A549 (cell line): ENCODE results near the gene ABCA3. TPM values are rescaled to one million over a fixed set of nuclear protein-coding genes. Genes with fewer than 3 reads are reported as not detected.

Source experiments
- ATAC-seq, 2 experiments: fragments of 200-7000 bp in 1 of 2; fragments of >200 bp in 1 of 2; cut with Nextera tagmentation in 1 of 2; cut with Tn5 transposase in 1 of 2; 3 replicates each; pipeline versions ENCODE4 v1.8.0 to v1.9.1; 2018 to 2020; ENCODE audit warnings: mild to moderate bottlenecking in 1 of 2, moderate library complexity in 1 of 2
- CTCF ChIA-PET: fragments of 300-600 bp; sonication (Branson Sonifier 250); formaldehyde crosslinking; extraction: SDS; loops from one replicate; lab custom pipeline; 2021; ENCODE audit warnings: antibody characterized with exemption, inconsistent platforms; lab: Yijun Ruan, JAX
- POLR2A ChIA-PET: fragments of 350-600 bp; formaldehyde crosslinking; extraction: SDS; loops from one replicate; lab custom pipeline; 2021; ENCODE audit warnings: antibody characterized with exemption, inconsistent platforms; lab: Yijun Ruan, JAX
- DNase-seq, 2 experiments: peaks; one replicate each; pipeline versions ENCODE4 v3.0.0 to v3.0.0-alpha.2; 2011 to 2016; ENCODE audit warnings: low read depth in 1 of 2, low spot score in 1 of 2
- FAIRE-seq: peaks from 2 replicates; lab custom pipeline; 2011; peaks lifted over from hg19 to GRCh38; lab: Jason Lieb, UNC
- H3K27ac ChIP-seq, 2 experiments: fragments of >200 bp; sonication (Bioruptor Twin); formaldehyde crosslinking; 3 replicates each; pipeline ENCODE4 v1.5.1; 2016 to 2017
- H3K4me1 ChIP-seq: fragments of >200 bp; sonication (Bioruptor Twin); formaldehyde crosslinking; 3 replicates; pipeline ENCODE4 v1.6.1; 2016
- H3K4me2 ChIP-seq: fragments of >200 bp; sonication (Bioruptor Twin); formaldehyde crosslinking; 3 replicates; pipeline ENCODE4 v1.6.1; 2016
- H3K4me3 ChIP-seq: fragments of >200 bp; sonication (Bioruptor Twin); formaldehyde crosslinking; 3 replicates; pipeline ENCODE4 v1.5.1; 2016
- H3K9me3 ChIP-seq: fragments of >200 bp; sonication (Bioruptor Twin); formaldehyde crosslinking; 3 replicates; pipeline ENCODE4 v1.6.1; 2016
- FOSB ChIP-seq: fragments of 250-450 bp; sonication (Bioruptor Pico); IDR thresholded peaks from 2 replicates; pipeline ENCODE4 v1.5.0; 2020; ENCODE audit warnings: mild to moderate bottlenecking, moderate library complexity
- JUN ChIP-seq, 2 experiments: fragments of >200 bp; sonication (Bioruptor Twin); formaldehyde crosslinking; IDR thresholded peaks; 2 replicates in 1 of 2; 3 replicates in 1 of 2; pipeline ENCODE4 v1.6.1; 2016 to 2017
- MAZ ChIP-seq: fragments of 150-350 bp; IDR thresholded peaks from 2 replicates; pipeline ENCODE4 v1.6.1; 2014; ENCODE audit warnings: antibody characterized with exemption, low read depth, low read length, borderline replicate concordance
- NFE2L2 ChIP-seq: fragments of 150-350 bp; conservative IDR thresholded peaks from 2 replicates; pipeline ENCODE4 v1.6.1; 2014; ENCODE audit warnings: low read length
- PHF8 ChIP-seq: fragments of 200-600 bp; sonication (generic); IDR thresholded peaks from 2 replicates; pipeline ENCODE4 v1.6.1; 2016; ENCODE audit warnings: low read depth, mild to moderate bottlenecking, antibody characterized with exemption, moderate library complexity, borderline replicate concordance
- RAD21 ChIP-seq, 2 experiments: fragments of >200 bp in 1 of 2; sonication (Bioruptor Twin) in 1 of 2; formaldehyde crosslinking in 1 of 2; IDR thresholded peaks in 1 of 2; conservative IDR thresholded peaks in 1 of 2; 2 replicates in 1 of 2; 3 replicates in 1 of 2; pipeline ENCODE4 v1.6.1; 2012 to 2018; ENCODE audit warnings: inconsistent platforms in 1 of 2
- RFX5 ChIP-seq: fragments of 450-650 bp; IDR thresholded peaks from 2 replicates; pipeline ENCODE4 v1.7.1; 2014; ENCODE audit warnings: antibody characterized with exemption, mild to moderate bottlenecking, moderate library complexity
- TP53 ChIP-seq: fragments of 250-450 bp; sonication (Bioruptor Pico); IDR thresholded peaks from 2 replicates; pipeline ENCODE4 v1.5.0; 2021; ENCODE audit warnings: mild to moderate bottlenecking, moderate library complexity
- ZC3H11A ChIP-seq: fragments of 450-650 bp; IDR thresholded peaks from 2 replicates; pipeline ENCODE4 v1.6.1; 2014; ENCODE audit warnings: antibody characterized with exemption, mild to moderate bottlenecking
- ZNF302 ChIP-seq: fragments of 250-450 bp; sonication (Bioruptor Pico); IDR thresholded peaks from 2 replicates; pipeline ENCODE4 v1.9.0; 2021; ENCODE audit warnings: inconsistent platforms, mild to moderate bottlenecking, moderate library complexity
- WGBS: methylation state at CpG from one replicate; pipeline ENCODE4 v1.1.6; 2017; ENCODE audit errors: missing lambda C conversion rate; 5-methylcytosine and 5-hydroxymethylcytosine counted together
- polyA plus RNA-seq, 4 experiments: library from polyadenylated mRNA; depleted of rRNA in 3 of 4; stranded (reverse); fragments of >200 nt; fragmentation: RNase III in 1 of 4; extraction: RNeasy Plus Mini Kit Qiagen cat#74134 plus additional on column Dnase treatment in 1 of 4; gene quantifications; 2 replicates in 3 of 4; 3 replicates in 1 of 4; pipeline ENCODE4 v1.2.3, GENCODE V29; 2011 to 2017
- TF ChIP-seq, protein P1 (sequence below): fragments of >200 bp; sonication (Bioruptor Twin); formaldehyde crosslinking; IDR thresholded peaks from 2 replicates; pipeline ENCODE4 v1.6.1; 2016
- TF ChIP-seq, protein P2 (sequence below): fragments of 250-450 bp; sonication (Bioruptor Pico); IDR thresholded peaks from 2 replicates; pipeline ENCODE4 v1.5.0; 2021; ENCODE audit warnings: mild to moderate bottlenecking, moderate library complexity, borderline replicate concordance
- TF ChIP-seq, protein P3 (sequence below): fragments of 200-600 bp; sonication (generic); IDR thresholded peaks from 2 replicates; pipeline ENCODE4 v1.6.1; 2016; ENCODE audit warnings: antibody characterized with exemption, mild to moderate bottlenecking, moderate library complexity
- TF ChIP-seq, protein P4 (sequence below): fragments of >200 bp; sonication (Bioruptor Twin); formaldehyde crosslinking; IDR thresholded peaks from 3 replicates; pipeline ENCODE4 v1.6.1; 2016
- TF ChIP-seq, protein P5 (sequence below): fragments of 250-450 bp; sonication (Bioruptor Pico); IDR thresholded peaks from 2 replicates; pipeline ENCODE4 v1.5.0; 2020; ENCODE audit warnings: low read depth, mild to moderate bottlenecking, moderate library complexity

ABCA3 gene
- polyA plus RNA-seq, 2 of the 4 experiments (the other 2 are of a cell fraction) = 6.4 to 9.9 TPM

DNA sequence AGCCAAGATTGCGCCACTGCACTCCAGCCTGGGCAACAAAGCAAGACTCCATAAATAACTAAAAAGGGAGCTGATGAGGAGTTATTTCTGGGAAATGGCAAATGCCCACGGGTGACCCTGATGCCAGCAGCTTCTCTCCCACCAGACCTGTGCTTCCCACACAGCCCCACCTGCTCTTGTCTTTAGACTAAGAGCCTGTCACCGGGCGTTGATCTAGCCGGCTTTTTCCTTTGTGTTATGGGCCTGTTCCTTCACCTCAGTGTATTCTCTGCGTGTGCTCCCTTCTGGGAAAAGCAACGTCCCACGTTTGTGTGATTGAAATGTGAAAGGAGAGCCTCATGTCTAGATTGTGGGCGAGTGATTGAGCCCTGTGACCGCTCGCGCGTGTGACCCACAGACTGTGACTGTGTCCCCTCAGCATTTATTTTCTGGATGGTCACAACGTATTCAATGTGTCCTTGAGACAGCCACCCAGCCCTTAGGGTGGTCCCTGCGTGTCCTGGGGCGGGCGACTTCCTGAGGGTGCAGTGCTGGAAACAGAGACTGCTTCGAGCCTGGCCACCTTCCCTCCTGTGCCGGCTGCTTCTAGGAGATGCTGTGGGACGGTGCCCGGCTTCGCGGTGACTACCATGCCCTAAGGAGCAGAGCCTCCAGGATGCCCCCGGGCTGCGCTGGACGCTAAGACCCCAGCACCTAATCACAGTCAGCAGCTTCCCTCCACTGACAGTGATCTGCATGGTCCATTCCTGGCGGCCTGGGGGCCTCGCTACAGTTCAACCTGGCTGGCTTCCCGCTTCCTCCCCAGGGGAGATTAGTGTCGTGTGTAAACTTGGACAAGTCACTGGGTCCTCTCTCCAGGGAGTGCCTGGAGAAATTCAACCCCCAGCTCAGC lies 64.8 kb downstream of the ABCA3 start:
- 84% methylated on average over 18 of the region's 30 CpGs for WGBS
- no peak overlapping the region for H3K27ac ChIP-seq
- TF ChIP-seq PHF8 = no peak
- H3K9me3 ChIP-seq = no peaks in the 10 kb centered on the region
- H3K4me3 ChIP-seq = no peak overlapping the region
- no peaks in the 10 kb centered on the region for H3K4me1 ChIP-seq
- DNase-seq = no peak
- ChIA-PET POLR2A (interaction anchor here (0.7 kb wide), 1 partner anchor 141 kb away, joined by 3 read pairs; no protein-coding TSS in a partner anchor), CTCF (interaction anchor here (0.8 to 1.4 kb wide), 3 partner anchors 34 to 226 kb away, joined by 3 to 5 read pairs (median 5); no protein-coding TSS in a partner anchor)
- FAIRE-seq = no peak
- ATAC-seq = no peak
- H3K4me2 ChIP-seq = no peak overlapping the region

DNA sequence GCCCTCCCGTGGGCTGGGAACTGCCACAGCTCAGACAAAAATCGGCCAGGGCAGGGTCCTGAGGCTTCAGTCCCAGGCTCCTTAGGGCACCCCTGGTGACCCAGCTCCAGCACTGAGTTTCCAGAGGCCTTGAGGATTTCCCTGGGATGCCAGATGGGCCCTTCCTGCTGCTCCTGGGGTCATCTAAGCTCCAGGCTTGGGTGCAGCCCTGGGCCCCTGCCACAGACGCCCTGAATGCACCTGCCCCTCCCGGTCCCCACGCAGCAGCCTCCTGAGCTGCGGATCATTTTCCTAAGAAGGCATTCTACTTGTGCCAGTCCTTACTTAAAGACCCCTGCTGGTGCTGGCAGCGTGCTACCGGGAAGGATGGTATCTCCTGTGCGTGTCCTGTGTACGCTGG lies 66.6 kb downstream of the ABCA3 start:
- WGBS = 75% methylated on average over 8 of the region's 10 CpGs
- ChIA-PET POLR2A (no interaction called here), CTCF (interaction anchor here (0.6 kb wide), 1 partner anchor 116 kb away, joined by 3 read pairs; no protein-coding TSS in a partner anchor)
- FAIRE-seq (no peak), ATAC-seq (no peak), DNase-seq (no peak)
- Histone ChIP-seq H3K27ac (no peak overlapping the region), H3K4me3 (no peak overlapping the region), H3K4me2 (no peak overlapping the region), H3K4me1 (peaks cover 11% of the 10 kb centered on the region; the same call in 1 of the 3 replicates), H3K9me3 (no peaks in the 10 kb centered on the region)
- TF ChIP-seq, protein P1, sequence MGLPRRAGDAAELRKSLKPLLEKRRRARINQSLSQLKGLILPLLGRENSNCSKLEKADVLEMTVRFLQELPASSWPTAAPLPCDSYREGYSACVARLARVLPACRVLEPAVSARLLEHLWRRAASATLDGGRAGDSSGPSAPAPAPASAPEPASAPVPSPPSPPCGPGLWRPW = no peak
- TF ChIP-seq TP53 (CRISPR knock-in tag) (no peak), NFE2L2 (no peak), ZC3H11A (no peak), MAZ (no peak), JUN (IDR thresholded peaks at IDR 0.05) (no peak), FOSB (CRISPR knock-in tag) (no peak), RAD21 (conservative IDR thresholded peaks at IDR 0.05 in 1 of 2, IDR thresholded peaks at IDR 0.05 in 1 of 2) (no peak), ZNF302 (CRISPR knock-in tag) (no peak), RFX5 (no peak)
- TF ChIP-seq, protein P2, sequence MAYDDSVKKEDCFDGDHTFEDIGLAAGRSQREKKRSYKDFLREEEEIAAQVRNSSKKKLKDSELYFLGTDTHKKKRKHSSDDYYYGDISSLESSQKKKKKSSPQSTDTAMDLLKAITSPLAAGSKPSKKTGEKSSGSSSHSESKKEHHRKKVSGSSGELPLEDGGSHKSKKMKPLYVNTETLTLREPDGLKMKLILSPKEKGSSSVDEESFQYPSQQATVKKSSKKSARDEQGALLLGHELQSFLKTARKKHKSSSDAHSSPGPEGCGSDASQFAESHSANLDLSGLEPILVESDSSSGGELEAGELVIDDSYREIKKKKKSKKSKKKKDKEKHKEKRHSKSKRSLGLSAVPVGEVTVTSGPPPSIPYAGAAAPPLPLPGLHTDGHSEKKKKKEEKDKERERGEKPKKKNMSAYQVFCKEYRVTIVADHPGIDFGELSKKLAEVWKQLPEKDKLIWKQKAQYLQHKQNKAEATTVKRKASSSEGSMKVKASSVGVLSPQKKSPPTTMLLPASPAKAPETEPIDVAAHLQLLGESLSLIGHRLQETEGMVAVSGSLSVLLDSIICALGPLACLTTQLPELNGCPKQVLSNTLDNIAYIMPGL = no peak
- TF ChIP-seq, protein P3, sequence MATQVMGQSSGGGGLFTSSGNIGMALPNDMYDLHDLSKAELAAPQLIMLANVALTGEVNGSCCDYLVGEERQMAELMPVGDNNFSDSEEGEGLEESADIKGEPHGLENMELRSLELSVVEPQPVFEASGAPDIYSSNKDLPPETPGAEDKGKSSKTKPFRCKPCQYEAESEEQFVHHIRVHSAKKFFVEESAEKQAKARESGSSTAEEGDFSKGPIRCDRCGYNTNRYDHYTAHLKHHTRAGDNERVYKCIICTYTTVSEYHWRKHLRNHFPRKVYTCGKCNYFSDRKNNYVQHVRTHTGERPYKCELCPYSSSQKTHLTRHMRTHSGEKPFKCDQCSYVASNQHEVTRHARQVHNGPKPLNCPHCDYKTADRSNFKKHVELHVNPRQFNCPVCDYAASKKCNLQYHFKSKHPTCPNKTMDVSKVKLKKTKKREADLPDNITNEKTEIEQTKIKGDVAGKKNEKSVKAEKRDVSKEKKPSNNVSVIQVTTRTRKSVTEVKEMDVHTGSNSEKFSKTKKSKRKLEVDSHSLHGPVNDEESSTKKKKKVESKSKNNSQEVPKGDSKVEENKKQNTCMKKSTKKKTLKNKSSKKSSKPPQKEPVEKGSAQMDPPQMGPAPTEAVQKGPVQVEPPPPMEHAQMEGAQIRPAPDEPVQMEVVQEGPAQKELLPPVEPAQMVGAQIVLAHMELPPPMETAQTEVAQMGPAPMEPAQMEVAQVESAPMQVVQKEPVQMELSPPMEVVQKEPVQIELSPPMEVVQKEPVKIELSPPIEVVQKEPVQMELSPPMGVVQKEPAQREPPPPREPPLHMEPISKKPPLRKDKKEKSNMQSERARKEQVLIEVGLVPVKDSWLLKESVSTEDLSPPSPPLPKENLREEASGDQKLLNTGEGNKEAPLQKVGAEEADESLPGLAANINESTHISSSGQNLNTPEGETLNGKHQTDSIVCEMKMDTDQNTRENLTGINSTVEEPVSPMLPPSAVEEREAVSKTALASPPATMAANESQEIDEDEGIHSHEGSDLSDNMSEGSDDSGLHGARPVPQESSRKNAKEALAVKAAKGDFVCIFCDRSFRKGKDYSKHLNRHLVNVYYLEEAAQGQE = no peak
- TF ChIP-seq, protein P4, sequence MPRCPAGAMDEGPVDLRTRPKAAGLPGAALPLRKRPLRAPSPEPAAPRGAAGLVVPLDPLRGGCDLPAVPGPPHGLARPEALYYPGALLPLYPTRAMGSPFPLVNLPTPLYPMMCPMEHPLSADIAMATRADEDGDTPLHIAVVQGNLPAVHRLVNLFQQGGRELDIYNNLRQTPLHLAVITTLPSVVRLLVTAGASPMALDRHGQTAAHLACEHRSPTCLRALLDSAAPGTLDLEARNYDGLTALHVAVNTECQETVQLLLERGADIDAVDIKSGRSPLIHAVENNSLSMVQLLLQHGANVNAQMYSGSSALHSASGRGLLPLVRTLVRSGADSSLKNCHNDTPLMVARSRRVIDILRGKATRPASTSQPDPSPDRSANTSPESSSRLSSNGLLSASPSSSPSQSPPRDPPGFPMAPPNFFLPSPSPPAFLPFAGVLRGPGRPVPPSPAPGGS = no peak
- TF ChIP-seq, protein P5, sequence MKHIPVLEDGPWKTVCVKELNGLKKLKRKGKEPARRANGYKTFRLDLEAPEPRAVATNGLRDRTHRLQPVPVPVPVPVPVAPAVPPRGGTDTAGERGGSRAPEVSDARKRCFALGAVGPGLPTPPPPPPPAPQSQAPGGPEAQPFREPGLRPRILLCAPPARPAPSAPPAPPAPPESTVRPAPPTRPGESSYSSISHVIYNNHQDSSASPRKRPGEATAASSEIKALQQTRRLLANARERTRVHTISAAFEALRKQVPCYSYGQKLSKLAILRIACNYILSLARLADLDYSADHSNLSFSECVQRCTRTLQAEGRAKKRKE (CRISPR knock-in tag) = no peak
